ENCODE measurements around the gene BCR. TPM values are rescaled to one million over a fixed set of nuclear protein-coding genes. Genes with fewer than 3 reads are reported as not detected.

The BCR gene
- total and polyA plus RNA-seq, 12 donors = 10.9 to 33.4 (median 25.8) TPM

GRCh38 chr22:23178512-23179254 lies 1.6 kb upstream of the BCR start:
- no peaks in the 10 kb centered on the region for H3K36me3 ChIP-seq
- H3K27ac ChIP-seq = peak overlapping the region in 2 of 10 donors; percentile 67 to 71
- 33 to 34% methylated on average over 9 of the region's 9 CpGs for WGBS, 2 donors
- peaks cover 9 to 45% (median 41%) of the 10 kb centered on the region in 9 donors for H3K4me1 ChIP-seq
- H3K27me3 ChIP-seq = no peaks in the 10 kb centered on the region
- TF ChIP-seq CTCF (IDR thresholded peaks at IDR 0.05) = peak; percentile 93 to 99 (median 97)
- ATAC-seq = peak; percentile 43 to 80 (median 67)
- H3K4me3 ChIP-seq = peak overlapping the region in 1 of 10 donors; percentile 64
- peak; percentile 60 to 74 for DNase-seq
- H3K9me3 ChIP-seq = peaks cover 0 to 18% (median 11%) of the 10 kb centered on the region in 11 donors
- intact Hi-C loops (cut with DNase I) = loop anchor here (1.0 to 10.0 kb wide), 9 partner anchors 59 to 209 kb away; no protein-coding TSS in a partner anchor

GRCh38 chr22:23179381-23180299 lies 669 bp upstream of the BCR start:
- Histone ChIP-seq H3K9me3 (peaks cover 0 to 18% (median 11%) of the 10 kb centered on the region in 11 donors), H3K4me3 (peak overlapping the region in 9 of 10 donors; percentile 46 to 72 (median 64)), H3K4me1 (peaks cover 9 to 55% (median 50%) of the 10 kb centered on the region in 9 donors), H3K27me3 (no peaks in the 10 kb centered on the region), H3K27ac (peak overlapping the region; percentile 6 to 71 (median 66)), H3K36me3 (no peaks in the 10 kb centered on the region)
- TF ChIP-seq CTCF (IDR thresholded peaks at IDR 0.05) = no peak
- intact Hi-C loops (cut with DNase I) = loop anchor here (1.0 to 10.0 kb wide), 14 partner anchors 38 to 345 kb away; no protein-coding TSS in a partner anchor
- WGBS, 2 donors = 39 to 47% methylated on average over 25 of the region's 25 CpGs
- DNase-seq = peak in 1 of 2 donors; percentile 34
- peak; percentile 10 to 48 (median 24) for ATAC-seq

GRCh38 chr22:23180893-23181720 lies 798 bp downstream of the BCR start:
- TF ChIP-seq CTCF (IDR thresholded peaks at IDR 0.05) = no peak
- Histone ChIP-seq H3K4me3 (peak overlapping the region; percentile 55 to 72 (median 66)), H3K27me3 (no peaks in the 10 kb centered on the region), H3K27ac (peak overlapping the region in 7 of 10 donors; percentile 42 to 76 (median 57)), H3K36me3 (no peaks in the 10 kb centered on the region), H3K9me3 (peaks cover 0 to 12% (median 8%) of the 10 kb centered on the region in 11 donors), H3K4me1 (peaks cover 9 to 65% (median 50%) of the 10 kb centered on the region in 9 donors)
- no peak for ATAC-seq
- intact Hi-C loops (cut with DNase I) = loop anchor here in 9 of 10 donors (5.0 to 10.0 kb wide), 7 partner anchors 36 to 344 kb away; no protein-coding TSS in a partner anchor
- no peak for DNase-seq
- WGBS, 2 donors = 17 to 18% methylated on average over 109 to 112 of the region's 112 CpGs
